NCI-H446 (cell line): ENCODE measurements around the gene PDS5B.
"Not testable (repeated sequence)": the region's sequence is repeated elsewhere in the genome, so short reads cannot be mapped to it uniquely, and the experiment has no call there.

Experiments
- DNase-seq, 2 experiments: peaks; one replicate each; lab custom pipeline; 2025; lab: John Stamatoyannopoulos, UW

PDS5B gene

DNA sequence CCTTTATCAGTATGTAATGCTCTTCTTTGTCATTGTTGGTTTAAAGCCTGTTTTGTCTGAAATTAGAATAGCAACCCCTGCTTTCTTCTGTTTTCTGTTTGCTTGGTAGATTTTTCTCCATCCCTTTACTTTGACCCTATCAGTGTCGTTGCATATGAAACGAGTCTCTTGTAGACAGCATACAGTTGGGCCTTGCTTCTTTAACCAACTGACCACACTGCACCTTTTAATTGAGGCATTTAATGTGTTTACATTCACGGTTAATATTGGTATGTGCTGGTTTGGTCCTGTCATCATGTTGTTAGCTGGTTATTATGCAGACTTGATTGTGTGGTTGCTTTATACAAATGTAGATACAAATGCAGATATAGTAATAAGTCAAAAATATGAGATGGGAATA, 71.1 kb downstream of the PDS5B start:
- DNase-seq: no peak

DNA sequence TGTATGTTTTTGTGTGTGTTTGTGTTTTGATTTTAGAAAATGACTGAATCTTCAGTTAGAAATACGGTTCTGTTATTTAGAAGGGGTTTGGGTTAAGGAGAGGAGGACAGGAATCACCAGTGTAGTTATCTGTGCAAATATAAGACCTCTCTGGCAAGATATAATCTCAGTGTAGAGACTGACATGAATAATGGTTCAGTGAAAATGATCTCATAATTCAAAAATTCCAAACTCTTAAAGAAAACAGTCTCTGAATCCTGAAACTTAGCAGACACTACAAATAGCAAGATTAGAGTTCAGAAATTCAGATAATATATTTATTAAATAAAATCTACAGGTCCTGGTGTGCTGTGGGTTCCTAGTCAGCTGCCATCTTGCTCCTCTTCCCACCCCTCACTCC, 73.5 kb downstream of the PDS5B start:
- no peak for DNase-seq

DNA sequence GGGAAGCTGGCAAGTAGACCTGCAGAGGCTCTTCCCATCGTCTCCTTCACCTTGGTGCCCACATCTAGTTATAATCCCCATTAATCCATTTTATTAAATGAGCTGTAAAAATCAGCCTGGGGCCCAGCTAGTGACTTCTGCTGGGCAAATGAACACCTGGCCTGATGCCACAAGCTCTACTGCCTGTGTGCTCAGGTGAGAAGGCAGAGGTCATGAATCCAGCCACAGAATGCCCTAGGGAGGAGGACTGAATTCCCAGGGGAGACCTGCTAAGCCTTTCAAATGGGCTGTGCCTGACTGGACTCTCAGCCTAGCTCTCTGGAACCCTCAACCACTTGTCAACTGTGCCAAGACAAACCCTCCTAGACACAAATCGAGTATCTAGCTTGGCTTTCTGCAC, 74.0 kb downstream of the PDS5B start:
- no peak for DNase-seq

DNA sequence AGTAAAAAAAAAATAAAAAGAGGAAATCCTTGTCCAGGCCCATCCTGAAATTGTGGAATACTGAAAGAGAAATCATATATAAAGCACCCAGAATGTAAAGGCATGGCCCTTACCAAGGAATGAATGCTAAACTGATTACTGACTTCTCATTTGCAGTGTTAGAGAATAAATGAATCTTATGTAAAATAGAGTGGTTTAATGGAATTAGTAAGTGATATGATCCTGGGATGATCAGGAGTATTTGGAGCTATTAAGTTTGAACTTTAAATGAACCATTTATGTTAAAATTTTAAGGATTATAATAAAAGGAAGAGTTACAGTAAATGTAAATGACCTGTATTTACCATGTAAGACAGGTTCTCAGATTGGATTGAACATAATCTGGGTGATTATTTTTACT, 75.4 kb downstream of the PDS5B start:
- DNase-seq: no peak

DNA sequence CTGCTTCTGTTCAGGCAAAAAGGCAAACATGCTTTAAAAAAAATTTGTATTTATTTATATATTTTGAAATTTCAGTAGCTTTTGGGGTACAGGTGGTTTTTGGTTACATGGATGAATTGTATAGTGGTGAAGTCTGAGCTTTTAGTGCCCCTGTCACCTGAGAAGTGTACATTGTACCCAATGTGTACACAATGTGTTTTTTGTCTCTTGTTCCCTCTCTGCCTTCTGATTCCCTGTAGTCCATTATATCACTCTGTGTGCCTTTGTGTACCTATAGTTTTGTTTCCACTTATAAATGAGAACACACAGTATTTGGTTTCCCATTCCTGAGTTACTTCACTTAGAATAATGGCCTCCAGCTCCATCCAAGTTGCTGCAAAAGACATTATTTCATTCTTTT, 77.4 kb downstream of the PDS5B start:
- DNase-seq: no peak

DNA sequence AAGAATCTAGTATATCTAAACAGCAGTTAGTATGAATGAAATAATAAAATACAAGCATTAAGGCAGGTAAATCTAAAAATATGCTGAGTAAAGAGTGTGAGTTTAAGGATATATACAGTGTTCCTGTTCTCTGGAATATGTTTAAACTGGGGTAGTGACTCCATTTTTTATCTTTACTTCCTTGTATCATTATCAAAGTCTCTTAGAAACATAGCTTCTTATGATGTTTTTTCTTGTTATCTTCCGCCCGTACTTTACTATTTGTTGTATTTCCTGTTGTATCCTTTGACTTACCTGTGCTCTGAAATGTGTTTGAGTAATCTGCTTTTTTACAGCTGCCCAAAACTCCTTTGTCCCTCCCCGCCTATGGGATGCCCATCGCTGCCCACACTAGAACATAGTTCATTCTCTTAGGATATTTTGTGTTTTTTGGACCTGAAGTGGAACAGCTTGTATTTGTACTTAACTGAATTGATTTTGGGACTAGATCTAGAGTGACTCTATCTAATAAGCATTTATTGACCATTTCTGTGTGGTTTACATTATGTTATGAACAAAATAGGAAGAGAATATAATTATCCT, 80.8 kb downstream of the PDS5B start:
- DNase-seq: no peak

DNA sequence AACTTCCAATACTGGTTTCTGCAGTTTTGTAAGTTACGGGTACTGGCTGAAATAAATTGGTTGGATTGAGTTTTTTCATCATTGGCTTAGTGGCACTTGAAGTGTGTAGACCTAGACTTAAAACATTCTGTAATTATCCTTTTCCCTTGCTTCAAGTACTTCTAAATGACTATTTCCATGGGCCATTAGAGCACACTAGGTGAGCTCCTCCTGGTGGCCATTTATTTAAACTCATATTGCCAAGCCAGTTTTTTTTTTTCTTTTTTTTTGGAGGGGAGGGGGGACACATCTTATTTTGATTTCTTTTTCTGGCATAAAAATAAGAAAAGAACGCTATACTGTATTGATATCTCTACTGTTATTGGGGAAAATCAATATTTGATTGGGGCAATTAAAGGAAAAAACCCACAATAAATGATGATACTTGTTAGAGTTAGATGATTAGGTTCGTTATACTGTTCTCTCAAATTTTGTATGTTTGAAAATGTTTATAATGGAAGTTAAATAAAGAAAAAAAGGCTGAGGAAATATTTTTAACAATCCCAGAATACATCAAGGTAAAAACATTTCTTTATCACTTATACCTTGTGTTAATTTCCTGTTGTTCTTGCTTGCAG, 82.9 kb downstream of the PDS5B start:
- DNase-seq: peak; percentile 10 to 58

DNA sequence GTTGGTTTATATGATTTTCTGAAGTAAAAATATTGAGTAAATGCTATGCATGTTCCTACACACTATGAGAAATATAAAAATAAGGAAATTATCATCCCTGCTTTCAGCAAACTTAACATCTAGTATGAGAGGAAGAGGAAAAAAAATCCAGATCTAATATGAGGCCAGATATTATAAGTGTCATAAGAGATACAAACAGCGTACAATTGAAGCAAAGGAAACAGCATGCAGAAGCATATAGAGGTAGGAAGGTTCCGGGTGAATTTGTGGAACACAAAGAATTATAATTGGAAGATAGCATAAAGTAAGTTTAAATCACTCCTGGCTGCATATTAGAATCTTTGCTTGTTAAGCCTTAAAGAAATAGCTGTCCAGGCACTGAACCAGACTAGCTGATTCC, 88.3 kb downstream of the PDS5B start:
- no peak for DNase-seq

DNA sequence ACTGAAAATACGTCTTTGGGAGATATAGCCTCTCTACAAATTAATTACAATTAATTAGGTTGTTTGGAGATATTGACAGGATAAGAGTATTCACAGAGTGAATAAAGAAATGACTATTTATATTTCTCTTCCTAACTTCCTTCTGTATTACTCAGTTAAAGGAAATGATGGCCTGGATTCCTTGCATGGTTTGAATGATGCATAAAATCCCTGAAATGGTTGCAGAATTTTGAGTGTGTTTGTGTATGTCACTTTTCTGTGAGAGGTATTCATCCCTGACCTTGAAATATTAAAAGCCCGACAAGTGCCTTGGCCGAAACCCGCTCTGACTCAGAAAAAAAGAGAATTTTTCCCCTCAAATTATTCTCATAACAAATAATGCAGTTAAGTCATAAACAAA, 90.0 kb downstream of the PDS5B start:
- no peak for DNase-seq

DNA sequence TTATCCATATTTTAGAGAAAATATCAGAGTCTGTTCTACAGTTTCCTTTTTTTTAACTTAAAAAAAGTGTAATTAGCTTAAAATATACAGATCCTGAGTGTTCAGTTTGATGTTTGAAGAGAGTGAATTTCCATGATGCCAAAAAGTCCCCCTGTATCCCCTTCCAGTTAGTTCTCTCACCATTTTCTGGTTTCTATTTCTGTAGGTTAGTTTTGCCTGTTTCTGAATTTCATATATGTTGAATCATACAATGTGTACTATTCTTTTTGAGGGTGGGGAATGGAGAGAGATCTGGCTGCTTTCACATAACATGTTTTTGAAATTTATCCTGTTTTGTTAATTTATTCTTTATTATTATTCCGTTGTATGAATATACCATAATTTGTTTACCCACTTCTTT, 95.9 kb downstream of the PDS5B start:
- DNase-seq: no peak

DNA sequence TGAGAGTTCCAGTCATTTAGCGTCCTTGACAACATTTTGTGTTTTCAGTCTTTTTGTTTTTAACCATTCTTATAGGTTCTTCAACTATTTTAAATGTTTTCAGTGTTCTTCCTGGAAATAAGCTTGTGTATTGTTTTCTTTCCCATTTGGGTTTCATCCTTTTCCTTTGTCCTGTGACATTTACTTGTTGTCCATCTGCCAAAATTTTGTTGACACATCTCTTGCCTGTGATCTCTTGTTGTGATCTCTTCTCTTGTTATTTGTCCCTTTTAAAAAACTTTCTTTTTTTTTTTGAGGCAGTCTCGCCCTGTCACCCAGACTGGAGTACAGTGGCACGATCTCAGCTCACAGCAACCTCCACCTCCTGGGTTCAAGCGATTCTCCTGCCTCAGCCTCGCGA, 96.5 kb downstream of the PDS5B start:
- no peak for DNase-seq

DNA sequence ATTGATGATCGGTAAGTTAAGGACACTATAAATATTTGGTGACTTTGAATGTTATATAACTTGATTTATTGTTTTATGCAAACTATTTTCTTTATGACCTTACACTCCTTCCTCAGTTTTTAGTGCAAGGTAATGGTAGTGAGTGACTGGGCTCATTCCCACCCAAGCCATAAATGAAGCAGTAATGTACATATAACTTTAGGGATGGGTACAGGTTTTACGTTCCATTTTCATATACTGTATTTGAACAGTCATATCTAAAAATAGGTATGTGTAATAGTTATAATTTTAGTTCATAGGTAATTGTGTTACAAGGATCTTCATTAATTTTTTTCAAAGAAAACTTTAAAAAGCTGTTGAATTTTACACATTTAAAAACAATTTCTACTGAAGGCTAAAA, 101.0 kb downstream of the PDS5B start:
- DNase-seq: no peak

DNA sequence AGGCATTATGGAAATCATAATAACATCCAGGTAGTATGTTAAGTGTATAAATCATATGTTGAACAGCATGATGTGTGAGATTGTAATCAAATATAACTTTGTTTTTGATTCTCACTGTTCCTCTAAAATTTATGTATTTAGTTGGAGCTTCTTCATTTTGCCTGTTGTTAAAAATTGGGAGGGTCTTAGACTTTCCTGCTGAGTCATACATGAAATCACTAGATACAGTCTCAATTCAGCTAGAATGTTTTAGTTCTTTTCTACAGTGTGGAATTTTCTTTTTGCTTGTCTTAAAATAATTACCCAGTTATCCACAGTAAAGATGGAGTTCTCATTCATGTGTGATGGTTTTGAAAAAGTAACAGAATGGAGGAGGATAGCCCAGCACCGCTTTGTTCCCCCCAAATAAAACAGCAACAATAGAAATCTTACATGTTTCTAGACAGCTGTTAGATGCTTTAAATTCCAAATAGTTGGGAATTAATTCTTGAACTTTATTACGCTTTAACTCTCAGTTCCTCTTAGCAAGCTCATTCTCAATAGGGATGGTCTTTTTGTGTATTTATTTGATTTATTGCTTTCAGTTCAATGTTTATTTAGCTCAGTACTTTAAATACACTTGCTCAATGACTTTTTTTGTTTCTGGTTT, 109.5 kb downstream of the PDS5B start:
- no peak for DNase-seq

DNA sequence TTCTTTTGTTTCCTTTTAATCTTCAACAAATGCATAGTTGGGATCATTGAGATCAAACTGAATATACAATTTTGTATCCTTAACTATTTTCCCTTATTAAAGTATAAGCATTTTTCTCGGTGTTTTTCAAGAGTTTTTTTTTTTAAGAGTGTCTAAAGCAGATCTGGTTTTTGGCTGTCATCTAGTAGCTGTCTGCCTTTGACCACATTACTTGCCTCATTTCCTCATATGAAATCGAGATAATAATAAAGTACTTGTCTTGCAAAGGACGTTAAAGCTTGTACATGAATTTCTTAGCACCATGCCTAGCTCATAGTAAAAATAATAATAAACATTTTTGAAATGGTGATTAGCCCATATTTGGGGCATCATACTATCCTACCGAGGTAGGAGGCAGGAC, 121.2 kb downstream of the PDS5B start:
- no peak for DNase-seq

DNA sequence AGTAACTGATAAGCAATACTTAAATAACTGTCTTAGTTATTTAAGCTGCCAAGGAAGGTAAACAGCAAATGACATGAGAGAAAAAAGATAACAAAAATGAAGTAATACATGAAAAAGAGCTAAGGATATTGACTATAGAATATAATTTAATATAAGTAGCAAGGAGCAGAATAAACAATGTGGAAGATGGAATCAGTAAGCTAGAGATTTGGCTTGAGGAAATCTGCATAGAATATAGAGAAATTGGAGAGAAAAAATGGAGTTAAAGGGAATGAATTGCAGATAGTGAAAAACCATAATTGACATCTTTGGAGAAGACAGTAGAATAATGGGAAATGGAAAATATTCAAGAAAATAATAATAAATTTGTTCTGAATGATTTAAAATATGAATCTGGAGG, 127.1 kb downstream of the PDS5B start:
- no peak for DNase-seq

DNA sequence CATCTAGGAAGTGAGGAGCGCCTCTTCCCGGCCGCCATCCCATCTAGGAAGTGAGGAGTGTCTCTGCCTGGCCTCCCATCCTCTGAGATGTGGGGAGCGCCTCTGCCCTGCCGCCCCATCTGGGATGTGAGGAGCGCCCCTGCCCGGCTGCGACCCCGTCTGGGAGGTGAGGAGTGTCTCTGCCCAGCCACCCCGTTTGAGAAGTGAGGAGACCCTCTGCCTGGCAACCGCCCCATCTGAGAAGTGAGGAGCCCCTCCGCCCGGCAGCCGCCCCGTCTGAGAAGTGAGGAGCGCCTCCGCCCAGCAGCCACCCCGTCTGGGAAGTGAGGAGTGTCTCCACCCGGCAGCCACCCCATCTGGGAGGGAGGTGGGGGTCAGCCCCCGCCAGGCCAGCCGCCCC, 129.9 kb downstream of the PDS5B start:
- DNase-seq: not testable (repeated sequence)

DNA sequence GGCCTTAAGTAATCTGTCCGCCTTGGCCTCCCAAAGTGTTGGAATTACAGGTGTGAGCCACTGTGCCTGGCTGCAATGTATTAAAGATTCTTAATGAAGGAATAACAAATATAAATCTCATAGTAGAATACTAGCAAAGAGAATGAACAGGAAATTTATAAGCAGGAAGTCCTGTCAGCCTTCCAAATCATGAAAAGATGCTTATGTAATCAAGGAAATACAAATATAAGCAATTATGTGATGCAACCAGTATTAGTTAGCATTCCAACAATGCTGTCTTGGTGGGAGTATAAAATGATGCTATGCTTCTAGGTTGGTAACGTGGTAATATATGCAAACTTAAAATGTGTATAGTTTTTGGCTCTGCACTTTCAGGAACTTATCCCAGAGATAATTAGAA, 133.8 kb downstream of the PDS5B start:
- no peak for DNase-seq

DNA sequence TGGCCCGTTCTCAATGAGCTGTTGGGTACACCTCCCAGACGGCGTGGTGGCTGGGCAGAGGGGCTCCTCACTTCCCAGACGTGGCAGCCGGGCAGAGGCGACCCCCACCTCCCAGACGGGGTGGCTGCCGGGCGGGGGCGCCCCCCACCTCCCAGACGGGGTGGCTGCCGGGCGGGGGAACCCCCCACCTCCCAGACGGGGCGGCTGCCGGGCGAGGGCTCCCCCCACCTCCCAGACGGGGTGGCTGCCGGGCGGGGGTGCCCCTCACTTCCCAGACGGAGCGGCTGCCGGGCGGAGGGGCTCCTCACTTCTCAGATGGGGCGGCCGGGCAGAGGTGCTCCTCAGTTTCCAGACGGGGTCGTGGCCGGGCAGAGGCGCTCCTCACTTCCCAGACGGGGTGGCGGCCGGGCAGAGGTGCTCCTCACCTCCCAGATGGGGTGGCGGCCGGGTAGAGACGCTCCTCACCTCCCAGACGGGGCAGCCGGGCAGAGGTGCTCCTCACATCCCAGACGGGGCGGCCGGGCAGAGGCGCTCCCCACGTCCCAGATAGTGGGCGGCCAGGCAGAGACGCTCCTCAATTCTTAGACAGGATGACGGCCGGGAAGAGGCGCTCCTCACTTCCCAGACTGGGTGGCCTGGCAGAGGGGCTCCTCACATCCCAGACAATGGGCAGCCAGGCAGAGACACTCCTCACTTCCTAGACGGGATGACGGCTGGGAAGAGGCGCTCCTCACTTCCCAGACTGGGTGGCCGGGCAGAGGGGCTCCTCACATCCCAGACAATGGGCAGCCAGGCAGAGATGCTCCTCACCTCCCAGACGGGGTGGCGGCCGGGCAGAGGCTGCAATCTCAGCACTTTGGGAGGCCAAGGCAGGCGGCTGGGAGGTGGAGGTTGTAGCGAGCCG, 135.1 kb downstream of the PDS5B start:
- DNase-seq: not testable (repeated sequence)

DNA sequence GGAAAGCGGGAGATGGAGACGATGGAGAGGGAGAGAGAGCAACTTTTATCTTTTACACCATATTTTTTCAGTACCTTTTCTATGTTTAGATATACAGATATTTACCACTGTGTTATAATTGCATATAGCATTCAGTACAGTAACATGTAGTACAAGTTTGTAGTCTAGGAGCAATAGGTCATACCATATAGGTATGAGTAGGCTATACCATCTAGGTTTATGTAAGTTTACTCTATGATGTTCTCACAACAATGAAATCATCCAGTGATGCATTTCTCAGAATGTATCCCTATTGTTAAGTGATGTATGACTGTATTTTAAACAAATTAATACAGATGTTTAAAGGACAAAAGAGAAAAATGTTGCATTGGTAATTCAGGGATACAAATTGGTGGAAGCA, 136.1 kb downstream of the PDS5B start:
- no peak for DNase-seq

DNA sequence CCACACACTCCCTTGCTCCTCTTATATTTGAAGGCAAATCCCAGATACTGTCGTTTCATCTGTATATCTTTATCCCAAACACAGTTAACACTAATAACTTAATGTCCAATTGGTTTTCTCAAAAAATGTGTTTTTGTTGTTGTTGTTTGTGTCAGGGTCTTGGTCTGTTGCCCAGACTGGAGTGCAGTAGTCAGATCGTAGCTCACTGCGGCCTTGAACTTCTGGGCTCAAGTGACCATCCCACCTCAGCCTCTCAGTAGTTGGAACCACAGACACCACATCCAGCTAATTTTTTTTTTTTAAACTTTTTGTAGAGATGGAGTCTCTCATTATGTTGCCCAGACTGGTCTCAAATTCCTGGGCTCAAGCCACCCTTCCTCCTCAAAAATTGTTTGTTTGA, 137.7 kb downstream of the PDS5B start:
- DNase-seq: no peak

DNA sequence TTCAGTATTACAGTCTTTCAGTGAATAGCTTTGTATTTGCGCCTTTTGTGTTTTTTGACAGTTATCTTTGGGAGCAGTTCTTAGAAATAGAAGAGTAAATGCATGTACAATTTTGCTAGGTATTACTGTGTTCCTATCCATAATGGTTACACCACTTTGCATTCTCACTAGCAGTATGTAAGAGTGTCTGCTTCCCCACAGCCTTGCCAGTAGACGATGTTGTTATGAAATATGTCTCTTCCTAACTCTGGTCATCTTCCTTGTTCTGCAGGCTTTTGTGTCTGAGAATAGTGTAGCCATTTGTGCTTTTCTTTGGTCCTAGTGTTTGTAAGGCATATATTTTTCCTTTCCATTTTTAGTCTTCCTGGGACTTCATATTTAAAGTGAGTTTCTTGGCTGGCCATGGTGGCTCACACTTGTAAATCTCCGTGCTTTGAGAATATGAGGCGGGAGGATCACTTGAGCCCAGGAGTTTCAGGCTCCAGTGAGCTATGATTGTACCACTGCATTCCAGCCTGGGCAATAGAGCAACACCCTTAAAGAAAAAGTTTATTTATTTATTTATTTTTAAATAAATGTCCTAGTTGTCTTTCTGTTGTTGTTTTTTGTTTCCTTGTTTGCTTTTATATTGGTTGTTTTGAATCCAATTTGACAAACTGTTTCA, 140.3 kb downstream of the PDS5B start:
- no peak for DNase-seq

DNA sequence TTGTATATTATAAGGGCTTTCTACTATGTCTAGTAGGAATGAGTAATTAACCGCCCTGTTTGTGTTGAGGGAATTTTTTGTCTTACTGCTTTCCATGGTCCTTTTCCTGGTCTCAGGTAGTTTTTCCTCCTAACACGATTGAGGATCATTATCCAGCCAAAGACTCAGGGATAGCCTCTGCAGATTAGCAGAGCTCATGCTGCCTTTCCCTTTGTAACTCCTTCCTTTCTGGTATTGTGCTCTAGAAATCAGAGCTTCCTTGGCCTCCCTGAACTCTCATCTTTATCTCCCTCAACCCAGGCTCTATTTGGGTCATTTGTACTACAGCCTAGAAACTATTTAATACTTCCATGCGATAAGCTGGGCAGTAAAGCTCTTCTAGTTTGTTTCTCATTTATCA, 142.1 kb downstream of the PDS5B start:
- no peak for DNase-seq
